GM12892 (cell line): ENCODE data around the gene MGAT3.

Source experiments
- DNase-seq: peaks from one replicate; pipeline ENCODE4 v3.0.0; 2011; ENCODE audit not compliant: insufficient read length
- FAIRE-seq: peaks from 2 replicates; lab custom pipeline; 2011; peaks lifted over from hg19 to GRCh38; lab: Jason Lieb, UNC
- POLR2A ChIP-seq: IDR thresholded peaks from 2 replicates; pipeline ENCODE4 v1.6.1; 2011; ENCODE audit warnings: low read depth, low read length, control low read depth
- POLR2AphosphoS5 ChIP-seq: IDR thresholded peaks from 2 replicates; pipeline ENCODE4 v1.6.1; 2011; ENCODE audit warnings: low read depth, low read length, control low read depth
- TAF1 ChIP-seq: IDR thresholded peaks from 2 replicates; pipeline ENCODE4 v1.6.1; 2011; ENCODE audit warnings: low read depth, mild to moderate bottlenecking, control low read depth, low read length, borderline replicate concordance

MGAT3 gene

GRCh38 chr22:39430576-39431150 is 26.1 kb upstream of the MGAT3 start:
- TF ChIP-seq TAF1 (no peak), POLR2A (no peak), POLR2AphosphoS5 (no peak)
- FAIRE-seq = no peak
- DNase-seq = no peak

- no peak for TF ChIP-seq POLR2A
- no peak for TF ChIP-seq POLR2AphosphoS5
- no peak for TF ChIP-seq TAF1
These were observed 25.5 kb upstream of the MGAT3 start for GRCh38 chr22:39431216-39431801.

GRCh38 chr22:39431821-39432251 is 25.0 kb upstream of the MGAT3 start:
- DNase-seq = no peak
- no peak for FAIRE-seq
- no peak for TF ChIP-seq POLR2AphosphoS5
- TF ChIP-seq TAF1 = no peak
- no peak for TF ChIP-seq POLR2A

More at GRCh38 chr22:39431216-39431801, 25.5 kb upstream of the MGAT3 start:
- no peak for DNase-seq
- FAIRE-seq = no peak

GRCh38 chr22:39432361-39432811 is 24.4 kb upstream of the MGAT3 start:
- TF ChIP-seq POLR2AphosphoS5 (no peak), POLR2A (no peak), TAF1 (no peak)
- no peak for FAIRE-seq
- DNase-seq = no peak

- DNase-seq = no peak
- TF ChIP-seq POLR2A = no peak
- no peak for TF ChIP-seq POLR2AphosphoS5
- no peak for TF ChIP-seq TAF1
- no peak for FAIRE-seq
These were observed 23.2 kb upstream of the MGAT3 start for GRCh38 chr22:39433476-39434242.

- no peak for DNase-seq
- no peak for FAIRE-seq
- TF ChIP-seq TAF1 = no peak
- TF ChIP-seq POLR2A = no peak
- TF ChIP-seq POLR2AphosphoS5 = no peak
These were observed 22.6 kb upstream of the MGAT3 start for GRCh38 chr22:39434243-39434653.

- DNase-seq (no peak), FAIRE-seq (no peak)
- TF ChIP-seq POLR2A (no peak), TAF1 (no peak), POLR2AphosphoS5 (no peak)
These were observed 22.1 kb upstream of the MGAT3 start for GRCh38 chr22:39434721-39435120.

- FAIRE-seq (no peak), DNase-seq (no peak)
- TF ChIP-seq TAF1 (no peak), POLR2AphosphoS5 (no peak), POLR2A (no peak)
These were observed 21.2 kb upstream of the MGAT3 start for GRCh38 chr22:39435616-39436015.

GRCh38 chr22:39437791-39438704 is 18.8 kb upstream of the MGAT3 start:
- DNase-seq = no peak
- TF ChIP-seq TAF1 (no peak), POLR2A (no peak), POLR2AphosphoS5 (no peak)
- FAIRE-seq = peak; percentile 54

GRCh38 chr22:39439170-39439569 is 17.6 kb upstream of the MGAT3 start:
- no peak for FAIRE-seq

GRCh38 chr22:39443398-39443797 is 13.4 kb upstream of the MGAT3 start:
- FAIRE-seq = no peak

More at GRCh38 chr22:39439170-39439569, 17.6 kb upstream of the MGAT3 start:
- no peak for TF ChIP-seq POLR2AphosphoS5
- DNase-seq = no peak

More at GRCh38 chr22:39443398-39443797, 13.4 kb upstream of the MGAT3 start:
- DNase-seq = no peak
- no peak for TF ChIP-seq POLR2AphosphoS5
- TF ChIP-seq POLR2A = no peak
- no peak for TF ChIP-seq TAF1
